GM12873 (cell line): ENCODE data around the gene RNF149.

Experiments
- TF ChIP-seq, protein P1 (sequence below): IDR thresholded peaks from 2 replicates; pipeline ENCODE4 v1.5.1; 2012; ENCODE audit warnings: low read depth, mild to moderate bottlenecking, moderate library complexity, low read length, control low read depth; ENCODE audit not compliant: insufficient read depth; ENCODE audit errors: missing control alignments

RNF149 gene

DNA sequence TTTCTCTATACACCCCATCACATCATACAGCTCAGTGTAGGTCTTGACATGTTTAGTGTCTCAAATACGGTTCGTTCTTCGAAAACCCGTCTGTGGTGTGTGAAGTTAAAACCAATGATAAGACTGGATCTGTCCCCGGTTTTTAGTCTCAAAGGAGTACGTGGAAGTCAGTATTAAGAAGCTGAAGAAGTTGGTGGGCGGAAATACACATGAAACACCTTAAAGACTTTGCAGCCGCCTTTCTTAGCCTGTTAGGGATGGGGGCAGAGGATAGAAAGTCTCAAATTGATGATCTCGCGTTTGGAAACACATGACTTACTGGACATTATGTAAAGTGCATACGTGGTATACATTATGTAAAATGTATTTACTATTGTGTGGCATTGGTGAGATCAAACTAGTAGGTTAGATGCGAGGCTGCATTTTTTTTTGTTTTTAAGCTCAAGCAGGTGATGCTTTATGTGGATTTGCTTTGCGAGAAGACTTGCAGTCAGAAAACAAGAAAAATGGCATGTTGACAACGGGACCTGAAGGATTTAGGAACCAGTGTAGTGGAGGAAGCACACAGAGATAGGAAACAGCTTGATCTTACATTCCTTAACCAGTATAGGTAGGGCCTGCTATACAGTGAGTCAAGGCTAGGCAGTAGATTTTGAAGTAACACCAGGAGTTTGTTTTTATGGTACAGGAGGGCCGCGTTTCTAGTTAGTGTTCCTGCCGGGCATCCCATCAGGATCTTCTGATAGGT lies 54.6 kb downstream of the RNF149 start:
- TF ChIP-seq, protein P1, sequence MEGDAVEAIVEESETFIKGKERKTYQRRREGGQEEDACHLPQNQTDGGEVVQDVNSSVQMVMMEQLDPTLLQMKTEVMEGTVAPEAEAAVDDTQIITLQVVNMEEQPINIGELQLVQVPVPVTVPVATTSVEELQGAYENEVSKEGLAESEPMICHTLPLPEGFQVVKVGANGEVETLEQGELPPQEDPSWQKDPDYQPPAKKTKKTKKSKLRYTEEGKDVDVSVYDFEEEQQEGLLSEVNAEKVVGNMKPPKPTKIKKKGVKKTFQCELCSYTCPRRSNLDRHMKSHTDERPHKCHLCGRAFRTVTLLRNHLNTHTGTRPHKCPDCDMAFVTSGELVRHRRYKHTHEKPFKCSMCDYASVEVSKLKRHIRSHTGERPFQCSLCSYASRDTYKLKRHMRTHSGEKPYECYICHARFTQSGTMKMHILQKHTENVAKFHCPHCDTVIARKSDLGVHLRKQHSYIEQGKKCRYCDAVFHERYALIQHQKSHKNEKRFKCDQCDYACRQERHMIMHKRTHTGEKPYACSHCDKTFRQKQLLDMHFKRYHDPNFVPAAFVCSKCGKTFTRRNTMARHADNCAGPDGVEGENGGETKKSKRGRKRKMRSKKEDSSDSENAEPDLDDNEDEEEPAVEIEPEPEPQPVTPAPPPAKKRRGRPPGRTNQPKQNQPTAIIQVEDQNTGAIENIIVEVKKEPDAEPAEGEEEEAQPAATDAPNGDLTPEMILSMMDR, result no peak

DNA sequence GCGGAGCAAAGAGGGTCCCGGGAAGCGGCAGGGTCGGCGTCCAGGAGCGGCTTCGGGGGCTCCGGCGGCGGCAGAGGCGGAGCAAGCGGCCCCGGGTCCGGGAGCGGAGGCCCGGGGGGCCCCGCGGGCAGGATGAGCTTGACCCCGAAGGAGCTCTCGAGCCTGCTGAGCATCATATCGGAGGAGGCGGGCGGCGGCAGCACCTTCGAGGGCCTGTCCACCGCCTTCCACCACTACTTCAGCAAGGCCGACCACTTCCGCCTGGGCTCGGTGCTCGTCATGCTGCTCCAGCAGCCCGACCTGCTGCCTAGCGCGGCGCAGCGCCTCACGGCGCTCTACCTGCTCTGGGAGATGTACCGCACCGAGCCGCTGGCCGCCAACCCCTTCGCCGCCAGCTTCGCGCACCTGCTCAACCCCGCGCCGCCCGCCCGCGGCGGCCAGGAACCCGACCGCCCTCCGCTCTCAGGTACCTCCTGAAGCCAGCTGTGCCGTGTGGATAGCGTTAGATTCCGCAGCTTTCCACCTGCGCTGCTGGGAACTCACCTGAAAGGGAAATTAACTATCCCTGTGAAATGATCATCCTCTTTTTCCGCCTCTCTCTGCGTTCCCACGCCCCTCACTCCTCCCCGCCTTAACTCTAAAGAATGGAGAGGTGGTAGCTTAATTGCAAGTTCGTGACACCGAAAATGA lies 55.3 kb downstream of the RNF149 start:
- TF ChIP-seq, protein P1, result no peak

DNA sequence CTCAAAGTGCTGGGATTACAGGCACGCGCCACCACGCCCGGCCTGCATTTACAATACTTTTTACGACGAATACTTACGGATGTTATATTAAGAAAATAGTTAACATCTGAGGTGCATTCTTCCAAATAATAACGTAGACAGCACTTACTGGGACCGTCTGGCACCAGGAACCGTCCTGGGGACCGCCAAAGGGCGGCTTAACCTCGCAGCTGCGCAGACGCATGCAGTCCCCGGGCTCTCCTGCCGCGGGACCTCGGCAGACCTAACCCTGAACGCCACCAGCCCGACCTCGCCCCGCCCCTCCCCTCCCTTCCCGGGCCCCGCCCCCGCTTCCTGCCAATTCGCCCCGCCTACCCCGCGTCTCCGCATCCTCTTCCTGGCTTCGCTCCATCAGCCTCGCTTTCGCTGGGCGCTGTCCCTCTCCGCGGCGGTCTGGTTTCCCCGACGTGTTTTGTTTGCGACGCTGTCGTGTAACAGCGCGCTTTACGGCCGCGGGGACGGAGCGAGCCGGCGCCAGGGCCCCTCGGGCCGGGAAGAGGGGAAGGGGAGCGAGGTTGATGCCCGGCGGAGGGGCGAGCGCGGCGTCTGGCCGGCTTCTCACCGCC lies 56.0 kb downstream of the RNF149 start, which contains the start of gene CNOT11:
TSS of gene CNOT11 (plus strand) at position 479 of the 605 bp plus-strand sequence. CDS start at position 558, 79 bp downstream.
- TF ChIP-seq, protein P1, result no peak

DNA sequence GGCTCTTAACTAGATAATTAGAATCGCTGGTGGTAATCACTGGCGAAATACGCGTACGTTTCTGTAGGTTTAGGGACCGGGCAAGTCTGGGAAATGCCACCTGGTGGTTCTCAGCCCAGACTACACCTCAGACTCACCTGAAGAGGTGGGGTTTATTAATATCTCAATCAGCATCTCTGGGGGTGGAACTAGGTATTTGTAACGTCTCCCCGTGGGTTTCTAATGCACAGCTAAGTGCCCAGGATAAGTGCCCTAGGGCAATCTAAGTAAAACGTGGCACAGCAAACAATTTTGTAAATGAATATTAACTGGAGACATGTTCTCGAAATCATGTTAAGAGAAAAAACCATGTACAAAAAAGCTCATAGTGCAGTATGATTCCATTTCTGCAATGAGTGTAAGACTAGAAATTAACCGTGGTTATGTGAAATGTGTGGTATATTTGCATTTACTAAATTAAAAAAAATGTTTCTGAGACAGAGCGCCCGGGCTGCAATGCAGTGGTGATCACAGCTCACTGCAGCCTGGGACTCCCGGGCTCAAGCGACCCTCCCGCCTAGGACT lies 56.6 kb downstream of the RNF149 start:
- TF ChIP-seq, protein P1, result peak; percentile 36

DNA sequence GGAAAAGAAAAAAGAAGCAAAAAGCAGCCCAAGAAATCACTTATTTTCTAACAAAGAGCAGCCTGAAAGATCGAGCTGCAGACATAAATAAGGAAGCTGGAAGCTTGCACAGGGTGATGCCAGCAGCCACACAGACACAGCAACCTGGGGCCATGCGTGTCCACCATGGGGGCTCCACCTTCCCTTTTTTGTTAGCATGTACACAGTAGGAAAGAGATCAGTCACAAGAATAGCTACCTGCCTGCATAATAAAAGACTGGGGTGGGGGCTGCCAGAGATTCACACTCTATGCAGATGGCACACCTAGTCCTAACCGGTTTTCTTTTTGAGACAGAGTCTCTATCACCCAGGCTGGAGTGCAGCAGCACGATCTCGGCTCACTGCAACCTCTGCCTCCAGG lies 58.7 kb downstream of the RNF149 start:
- TF ChIP-seq, protein P1, result no peak

DNA sequence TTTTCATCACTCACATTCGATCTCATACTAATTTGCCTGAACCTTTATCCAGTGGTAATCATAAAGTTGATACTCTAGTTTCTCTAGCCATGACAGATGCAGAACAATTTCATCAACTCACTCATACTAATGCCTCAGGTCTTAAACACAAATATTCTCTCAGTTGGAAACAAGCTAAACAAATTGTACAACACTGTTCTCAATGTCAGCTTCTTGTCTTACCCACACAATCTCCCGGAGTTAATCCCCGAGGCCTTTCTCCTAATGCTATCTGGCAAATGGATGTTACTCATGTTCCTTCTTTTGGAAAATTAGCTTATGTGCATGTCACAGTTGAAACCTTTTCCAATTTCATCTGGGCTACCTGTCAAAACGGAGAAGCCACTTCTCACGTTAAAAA lies 67.3 kb downstream of the RNF149 start:
- TF ChIP-seq, protein P1, result no peak

DNA sequence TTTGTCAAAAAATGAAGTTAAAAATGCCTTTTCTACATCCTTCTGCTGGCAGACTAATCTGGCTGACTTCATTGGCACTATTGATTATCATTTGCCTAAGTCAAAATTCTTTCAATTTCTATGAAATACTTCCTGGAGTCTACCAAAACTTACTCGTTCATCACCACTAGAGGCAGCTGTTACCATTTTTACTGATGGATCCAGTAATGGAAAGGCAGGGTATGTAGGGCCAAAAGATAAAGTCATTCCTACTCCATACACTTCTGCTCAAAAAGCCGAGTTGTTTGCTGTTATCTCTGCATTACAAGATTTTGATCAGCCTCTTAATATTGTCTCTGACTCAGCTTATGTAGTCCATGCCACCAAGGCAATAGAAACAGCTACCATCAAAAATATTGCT lies 67.8 kb downstream of the RNF149 start:
- TF ChIP-seq, protein P1, result peak; percentile 55
